AG04450 (cell line): ENCODE measurements around the gene CAND2. TPM values are rescaled to one million over a fixed set of nuclear protein-coding genes. Genes with fewer than 3 reads are reported as not detected.

Experiments
- CTCF ChIA-PET: fragments of 300-600, 350-600 bp; formaldehyde crosslinking; extraction: SDS; loops from one replicate; lab custom pipeline; 2022; ENCODE audit warnings: antibody characterized with exemption, inconsistent platforms; lab: Charles Lee
- POLR2A ChIA-PET: fragments of 350-600 bp; formaldehyde crosslinking; extraction: SDS; loops from one replicate; lab custom pipeline; 2021; ENCODE audit warnings: antibody characterized with exemption, inconsistent platforms; lab: Yijun Ruan, JAX
- DNase-seq: peaks from one replicate; pipeline ENCODE4 v3.0.0-alpha.2; 2011; ENCODE audit warnings: low read depth, low spot score
- H3K27ac ChIP-seq: one replicate; pipeline ENCODE4 v1.5.1; 2012; ENCODE audit warnings: low read depth, low read length, control low read depth
- H3K27me3 ChIP-seq: one replicate; pipeline ENCODE4 v1.6.0; 2012; ENCODE audit warnings: low read length; ENCODE audit not compliant: control insufficient read depth, insufficient read depth
- H3K4me3 ChIP-seq: 2 replicates; pipeline ENCODE4 v1.5.1; 2011; ENCODE audit warnings: mild to moderate bottlenecking, low read depth, low read length, control low read depth
- H3K9me3 ChIP-seq: 2 replicates; pipeline ENCODE4 v1.5.1; 2012; ENCODE audit warnings: low read length; ENCODE audit not compliant: control insufficient read depth, insufficient read depth
- CTCF ChIP-seq: IDR thresholded peaks from 2 replicates; pipeline ENCODE4 v1.5.1; 2011; ENCODE audit warnings: low read depth, low read length, control low read depth, inconsistent platforms
- polyA plus RNA-seq: library from polyadenylated mRNA; depleted of rRNA; stranded (reverse); fragments of >200 nt; gene quantifications from 2 replicates; pipeline ENCODE4 v1.2.3, GENCODE V29; 2011

Gene CAND2
- polyA plus RNA-seq, 1 experiment = 5.8 TPM

- TF ChIP-seq CTCF = peak; percentile 95
- peak; percentile 61 for DNase-seq
- H3K4me3 ChIP-seq = 0 out of 2 replicates have a peak overlapping the region, but pooled peaks have one; percentile 13
- H3K27me3 ChIP-seq = peaks cover 42% of the 10 kb centered on the region
- POLR2A ChIA-PET = no interaction called here
- H3K27ac ChIP-seq = no peak overlapping the region
- CTCF ChIA-PET = interaction anchor here (0.6 to 2.8 kb wide), 12 partner anchors 9 to 127 kb away, joined by 3 to 24 read pairs (median 5); partner anchors contain the start of gene RPL32
- H3K9me3 ChIP-seq = peaks cover 11% of the 10 kb centered on the region
Measured at GRCh38 chr3:12868039-12869034, 71.9 kb downstream of the CAND2 start.

GRCh38 chr3:12869035-12869621 is 72.6 kb downstream of the CAND2 start:
- Histone ChIP-seq H3K27ac (no peak overlapping the region), H3K9me3 (peaks cover 11% of the 10 kb centered on the region), H3K27me3 (peaks cover 38% of the 10 kb centered on the region), H3K4me3 (0 out of 2 replicates have a peak overlapping the region, but pooled peaks have one; percentile 13)
- POLR2A ChIA-PET = no interaction called here
- CTCF ChIA-PET = interaction anchor here (1.8 to 2.8 kb wide), 3 partner anchors 15 to 27 kb away, joined by 14 to 24 read pairs (median 15); partner anchors contain the start of gene RPL32
- TF ChIP-seq CTCF = no peak
- DNase-seq = no peak

GRCh38 chr3:12870942-12871341 is 74.5 kb downstream of the CAND2 start:
- CTCF ChIA-PET = interaction anchor here (1.4 kb wide), 2 partner anchors 21 to 29 kb away, joined by 3 to 5 read pairs; partner anchors contain the start of gene RPL32
- no peak overlapping the region for H3K4me3 ChIP-seq
- no peak overlapping the region for H3K27ac ChIP-seq
- no peaks in the 10 kb centered on the region; the same call in 1 of the 2 replicates for H3K9me3 ChIP-seq
- POLR2A ChIA-PET = no interaction called here
- DNase-seq = no peak
- H3K27me3 ChIP-seq = peaks cover 33% of the 10 kb centered on the region
- no peak for TF ChIP-seq CTCF

GRCh38 chr3:12871404-12871983 is 75.0 kb downstream of the CAND2 start:
- CTCF ChIA-PET = no interaction called here

More at GRCh38 chr3:12871404-12871983, 75.0 kb downstream of the CAND2 start:
- H3K27ac ChIP-seq = no peak overlapping the region
- no peak for DNase-seq
- peaks cover 33% of the 10 kb centered on the region for H3K27me3 ChIP-seq
- TF ChIP-seq CTCF = no peak
- POLR2A ChIA-PET = no interaction called here
- no peak overlapping the region for H3K4me3 ChIP-seq
- H3K9me3 ChIP-seq = no peaks in the 10 kb centered on the region; the same call in 1 of the 2 replicates
